NOMO-1 treated with DMSO at 0.1 percent for 48 hours (cell line): Measurements from ENCODE around the gene COPZ2.
"Not testable (repeated sequence)": the region's sequence is repeated elsewhere in the genome, so short reads cannot be mapped to it uniquely, and the experiment has no call there.

Experiments used
- DNase-seq: peaks from one replicate; lab custom pipeline; 2025; ENCODE audit not compliant: unreplicated experiment; lab: John Stamatoyannopoulos, UW

Gene COPZ2

DNA sequence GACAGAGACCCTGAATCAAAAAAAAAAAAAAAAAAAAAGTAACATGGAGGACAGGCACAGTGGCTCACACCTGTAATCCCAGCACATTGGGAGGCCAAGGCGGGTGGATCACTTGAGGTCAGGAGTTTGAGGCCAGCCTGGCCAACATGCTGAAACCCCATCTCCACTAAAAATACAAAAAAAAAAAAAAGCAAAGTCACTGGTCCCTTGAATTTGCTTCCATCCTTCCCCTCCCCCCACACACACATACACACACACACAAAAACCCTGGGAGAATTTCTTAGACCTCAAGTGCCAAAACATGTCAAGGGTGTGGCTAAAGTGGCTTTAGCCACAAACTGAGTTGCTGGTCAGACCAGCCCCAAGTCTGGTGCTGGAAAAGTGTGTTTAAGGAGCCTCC, 49.2 kb downstream of the COPZ2 start:
- not testable (repeated sequence) for DNase-seq

DNA sequence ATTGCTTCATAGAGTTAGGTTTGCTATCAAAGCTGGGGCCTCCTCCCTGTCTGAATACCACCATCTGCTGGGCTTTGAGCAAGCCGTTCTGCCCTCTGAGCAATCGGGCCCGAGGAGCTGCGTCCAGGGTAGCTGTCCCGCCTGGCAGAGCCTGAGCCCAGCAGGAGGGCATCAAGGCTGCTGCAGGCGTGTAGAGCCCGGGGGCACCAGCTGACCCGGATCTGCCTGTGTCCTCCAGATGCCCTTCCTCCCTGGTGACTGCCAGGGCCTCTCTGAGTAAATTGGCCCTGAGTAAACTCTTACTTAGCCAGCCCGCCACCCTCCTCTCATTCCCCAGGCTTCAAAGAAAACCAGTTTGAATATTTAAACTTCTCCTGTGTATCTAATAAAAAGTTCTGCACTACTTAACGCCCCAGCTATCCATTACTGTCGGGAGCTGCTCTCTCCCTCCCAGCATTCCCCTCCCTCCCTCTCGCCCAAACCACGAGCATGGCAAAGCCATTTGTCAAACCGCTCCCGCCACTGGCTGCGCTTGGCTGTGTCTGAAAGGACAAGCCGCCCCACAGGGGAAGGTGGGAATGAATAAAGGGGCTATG, 50.3 kb downstream of the COPZ2 start:
- no peak for DNase-seq

DNA sequence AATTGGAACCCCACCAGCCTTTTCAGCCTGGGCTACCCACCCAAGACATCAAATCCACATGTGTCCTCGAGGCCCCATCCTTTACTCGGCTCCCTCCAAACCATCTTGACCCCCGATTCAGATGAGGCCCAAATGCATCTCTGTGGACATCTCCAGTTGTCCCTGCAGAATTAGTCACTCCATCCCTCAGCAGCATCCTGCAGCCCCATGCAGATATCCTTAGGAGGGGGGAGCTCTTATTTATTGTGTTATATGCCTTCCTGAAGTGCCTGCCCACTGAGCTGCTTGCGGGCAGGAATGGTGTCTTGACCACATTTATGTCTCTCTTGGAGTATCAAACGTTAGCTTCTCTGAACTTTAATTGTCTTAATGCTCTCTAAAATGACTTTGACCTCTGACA, 51.1 kb downstream of the COPZ2 start:
- DNase-seq, result no peak

DNA sequence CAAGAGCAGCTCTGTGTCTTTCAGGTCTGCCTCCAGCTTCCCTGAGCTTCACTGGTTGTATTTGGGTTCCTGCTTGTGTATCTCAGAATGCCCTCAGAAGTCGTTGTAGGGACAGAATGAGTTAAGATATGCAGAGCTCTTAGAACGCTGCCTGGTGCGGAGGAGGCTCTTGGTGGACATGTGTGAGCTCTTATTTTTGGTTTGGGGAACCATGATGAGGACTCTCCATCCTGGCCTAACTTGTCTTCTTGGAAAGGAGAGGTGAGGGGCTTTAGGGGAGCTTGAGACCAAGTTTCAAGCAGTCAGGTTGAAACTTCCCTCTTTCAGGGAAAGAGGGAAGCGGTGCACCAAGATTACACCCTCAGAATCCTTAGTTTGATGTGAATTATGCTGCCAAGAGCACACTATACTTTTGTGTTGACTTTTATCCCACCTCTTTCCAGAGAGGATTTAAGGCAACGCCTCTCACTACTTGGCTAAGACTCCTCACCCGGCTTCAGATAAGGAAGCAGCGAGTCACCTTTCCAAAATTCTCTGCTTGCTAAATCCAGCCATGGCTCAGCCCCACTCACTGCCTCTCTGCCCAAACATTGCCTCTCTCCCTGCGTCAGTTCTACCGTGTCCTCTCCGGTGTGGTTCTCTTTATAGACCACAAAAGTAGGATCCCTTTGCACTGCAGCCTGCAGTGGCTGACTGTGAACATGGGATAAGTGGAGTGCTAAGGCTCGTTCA, 53.9 kb downstream of the COPZ2 start:
- no peak for DNase-seq

DNA sequence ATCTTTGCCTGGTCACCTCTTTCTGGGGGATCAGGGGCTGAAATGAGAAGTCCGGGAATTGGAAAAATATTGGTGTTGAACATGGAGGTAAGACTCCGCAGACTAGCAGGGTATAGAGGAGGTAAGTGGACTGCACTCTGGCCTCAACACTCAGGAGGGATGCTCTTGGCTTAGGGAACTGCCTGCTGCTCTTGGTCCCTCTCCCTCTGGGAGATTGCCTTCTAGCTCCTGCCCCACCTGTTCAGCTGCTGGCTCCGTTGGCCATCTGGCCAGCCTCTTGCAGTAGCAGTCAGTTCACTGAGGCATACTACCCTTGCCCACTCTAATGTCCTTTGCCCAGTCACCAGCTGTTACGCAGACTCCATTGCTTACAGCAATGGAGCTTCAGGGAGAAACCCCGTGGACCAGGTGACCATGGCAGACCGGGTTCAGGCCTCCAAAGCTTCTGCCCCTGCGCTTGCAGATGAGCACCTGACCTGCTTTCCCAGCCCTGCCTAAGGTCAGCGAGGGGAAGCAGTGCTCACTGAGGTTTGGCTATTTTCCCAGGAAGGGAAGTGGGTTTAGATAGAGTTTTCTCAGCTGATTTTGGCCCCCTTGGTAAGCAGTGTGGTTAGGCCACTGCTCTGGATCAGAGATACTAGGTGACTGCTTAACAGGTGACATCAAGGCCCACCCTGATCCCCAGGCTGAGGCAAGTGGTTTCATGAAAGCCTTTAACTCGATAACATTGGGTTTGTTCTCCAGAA, 54.8 kb downstream of the COPZ2 start:
- DNase-seq, result no peak

DNA sequence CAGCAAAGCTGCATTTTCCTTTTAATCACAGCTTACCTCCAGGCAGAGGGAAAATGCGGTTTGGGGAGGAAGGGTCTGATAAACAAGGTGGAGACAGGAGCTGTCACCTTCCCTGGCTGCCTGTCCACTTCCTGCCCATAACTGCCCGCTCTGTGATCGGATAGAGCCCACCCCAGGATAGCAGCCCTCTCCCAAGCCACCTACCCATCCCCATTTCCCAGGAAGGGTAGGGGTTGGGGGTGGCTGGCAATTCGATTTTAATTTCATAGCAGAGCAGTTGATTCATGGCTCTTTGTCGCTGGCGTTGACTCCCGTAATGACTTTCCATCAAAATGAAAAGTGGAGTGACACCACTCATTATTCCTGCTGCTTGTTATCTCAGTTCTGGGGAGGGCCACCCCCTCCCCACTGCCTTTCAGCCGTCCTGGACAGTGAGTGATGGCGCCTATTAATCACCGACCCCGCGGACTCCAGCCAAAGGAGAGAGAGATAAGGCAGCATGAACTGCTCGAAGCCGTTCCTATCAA, 55.4 kb downstream of the COPZ2 start:
- DNase-seq, result no peak

GRCh38 chr17:47981462-47981861, 56.1 kb downstream of the COPZ2 start:
- no peak for DNase-seq

DNA sequence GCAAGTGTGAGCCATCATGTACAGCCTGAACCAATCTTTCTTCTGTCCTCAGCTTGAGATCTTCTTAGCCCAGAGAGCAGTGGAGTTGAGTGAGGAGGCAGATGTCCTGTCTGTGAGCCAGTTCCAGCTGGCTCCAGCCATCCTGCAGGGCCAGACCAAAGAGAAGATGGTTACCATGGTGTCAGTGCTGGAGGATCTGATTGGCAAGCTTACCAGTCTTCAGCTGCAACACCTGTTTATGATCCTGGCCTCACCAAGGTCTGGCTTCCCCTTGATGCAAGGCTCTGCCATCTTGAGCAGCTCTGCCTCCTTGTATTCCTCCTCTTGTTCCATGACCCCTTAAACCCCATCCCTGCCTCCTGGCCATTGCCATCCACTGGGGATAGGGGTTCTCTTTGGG, 57.1 kb downstream of the COPZ2 start:
- DNase-seq, result no peak

GRCh38 chr17:47978324-47978723, 59.3 kb downstream of the COPZ2 start:
- DNase-seq, result peak; percentile 42
